GM19240 (cell line): Measurements from ENCODE around the gene UBQLN4.

Experiments
- DNase-seq: peaks from one replicate; pipeline ENCODE4 v3.0.0; 2011; ENCODE audit warnings: low spot score; ENCODE audit not compliant: insufficient read length

Gene UBQLN4

DNA sequence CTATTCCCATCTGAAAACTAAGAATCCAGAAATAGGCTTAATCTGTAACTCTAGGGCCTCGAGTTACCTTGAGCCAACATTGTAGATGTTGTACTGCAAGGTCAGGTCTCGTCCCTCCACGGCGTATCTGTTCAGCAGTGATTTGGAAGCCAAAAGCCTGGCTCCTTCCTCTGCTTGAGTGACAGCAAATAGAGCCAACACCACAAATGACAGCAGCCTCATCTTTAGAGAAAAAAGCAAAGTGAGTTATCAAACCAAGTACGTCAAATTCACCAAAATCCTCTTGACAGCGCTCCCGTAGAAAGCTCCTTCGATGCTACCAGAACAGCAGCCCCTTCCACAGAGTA is 33.7 kb downstream of the UBQLN4 start:
- DNase-seq: no peak

- DNase-seq: no peak
Measured at GRCh38 chr1:156014829-156015228, 38.8 kb downstream of the UBQLN4 start.

DNA sequence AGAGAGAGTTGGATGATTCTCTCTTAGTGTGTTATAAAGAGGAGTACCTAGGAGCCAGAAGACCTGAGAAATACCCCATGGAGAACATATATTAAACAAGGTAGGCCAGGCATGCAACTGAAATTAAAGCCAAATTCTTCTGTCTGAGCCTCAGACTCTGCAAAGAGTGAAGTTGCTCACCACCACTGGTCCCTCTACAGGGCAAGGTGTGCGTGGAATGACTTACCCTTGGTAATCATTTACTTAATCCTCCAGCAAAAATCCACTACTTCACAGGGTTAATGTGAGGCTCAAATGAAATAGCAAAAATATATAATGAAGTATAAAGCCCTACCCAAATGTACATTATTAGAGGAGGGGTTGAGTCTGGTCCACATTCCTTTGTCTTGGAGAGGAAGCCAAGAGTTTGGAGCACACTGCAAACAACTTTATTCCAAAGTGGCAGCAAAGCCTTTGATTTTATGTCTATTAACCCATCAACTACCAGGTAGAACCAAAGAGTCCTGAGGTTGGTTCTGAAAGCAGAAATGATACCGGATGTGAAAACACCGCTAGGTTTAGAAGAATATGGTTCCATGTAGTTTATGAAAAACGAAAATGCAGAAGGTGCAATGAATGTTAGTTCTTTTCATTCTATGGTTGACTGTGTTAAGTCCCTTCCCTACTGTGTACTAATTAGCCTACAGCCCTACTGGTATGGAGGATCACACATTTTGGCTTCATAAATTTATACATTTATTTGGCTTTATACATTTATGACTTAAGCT is 41.4 kb downstream of the UBQLN4 start:
- DNase-seq: peak; percentile 60

- DNase-seq: no peak
Measured at GRCh38 chr1:156009404-156009803, 44.2 kb downstream of the UBQLN4 start.

GRCh38 chr1:156006666-156007376 is 46.8 kb downstream of the UBQLN4 start:
- DNase-seq: no peak

DNA sequence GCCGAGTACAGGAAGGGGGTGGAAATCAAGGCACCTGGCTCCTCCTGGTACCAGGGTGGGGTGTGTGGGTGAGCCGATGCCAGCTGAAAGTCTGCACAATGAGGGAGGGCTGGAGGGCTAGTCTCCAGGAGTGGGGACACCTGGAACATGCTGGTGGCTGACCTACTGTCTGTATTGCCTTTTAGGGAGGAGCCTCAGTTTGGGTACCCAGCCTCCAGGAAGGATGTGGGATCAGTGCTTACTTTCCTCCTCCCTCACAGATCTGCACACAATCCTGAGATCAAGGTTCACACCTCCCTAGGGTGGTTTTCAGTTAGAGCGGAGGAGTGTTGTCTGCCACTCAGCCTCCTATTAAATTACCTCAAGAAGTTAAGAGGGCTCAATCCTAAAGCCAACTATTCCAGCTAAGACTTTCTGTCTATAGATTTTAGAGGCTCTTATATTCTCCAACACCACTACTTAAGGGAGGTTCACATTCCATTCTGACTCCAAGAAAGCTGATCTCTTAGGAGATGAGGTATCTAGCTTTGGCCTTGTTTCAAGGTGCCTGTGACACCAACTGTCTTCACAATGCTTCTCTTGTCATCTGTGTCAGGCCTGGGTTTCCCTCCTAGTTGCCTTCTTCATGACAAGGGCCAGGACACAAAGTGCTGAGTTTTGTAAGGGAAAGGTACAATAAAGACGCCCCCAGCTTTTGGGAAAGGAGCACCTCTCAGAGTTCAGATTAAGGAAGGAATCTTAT is 48.6 kb downstream of the UBQLN4 start:
- DNase-seq: no peak

GRCh38 chr1:156003923-156004188 is 49.7 kb downstream of the UBQLN4 start:
- no peak for DNase-seq

GRCh38 chr1:156002188-156002911 is 51.2 kb downstream of the UBQLN4 start:
- no peak for DNase-seq

DNA sequence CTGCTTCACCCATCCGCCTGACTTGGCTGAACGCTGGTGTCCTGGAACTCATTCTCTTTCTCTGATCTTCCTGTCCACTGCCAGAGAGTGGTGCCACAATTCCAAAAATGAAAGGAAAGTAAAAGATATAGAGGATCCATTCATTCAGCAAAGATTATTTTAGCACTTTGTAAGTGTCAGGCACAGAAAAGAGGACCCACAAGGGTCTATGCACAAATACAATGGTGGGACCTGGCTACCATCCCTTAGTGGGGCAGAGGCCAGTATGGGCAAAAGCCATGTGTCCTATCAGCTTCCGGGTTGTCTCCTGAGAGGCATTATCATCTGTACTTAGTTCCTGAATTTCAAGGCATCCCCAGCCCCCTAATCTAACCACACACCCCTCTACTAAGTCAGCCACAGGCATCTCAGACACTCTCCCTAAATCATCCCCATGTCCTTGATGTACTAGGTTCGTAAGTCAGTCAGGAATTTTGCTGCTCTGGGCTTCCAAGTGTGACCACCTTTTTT is 51.9 kb downstream of the UBQLN4 start:
- DNase-seq: no peak

DNA sequence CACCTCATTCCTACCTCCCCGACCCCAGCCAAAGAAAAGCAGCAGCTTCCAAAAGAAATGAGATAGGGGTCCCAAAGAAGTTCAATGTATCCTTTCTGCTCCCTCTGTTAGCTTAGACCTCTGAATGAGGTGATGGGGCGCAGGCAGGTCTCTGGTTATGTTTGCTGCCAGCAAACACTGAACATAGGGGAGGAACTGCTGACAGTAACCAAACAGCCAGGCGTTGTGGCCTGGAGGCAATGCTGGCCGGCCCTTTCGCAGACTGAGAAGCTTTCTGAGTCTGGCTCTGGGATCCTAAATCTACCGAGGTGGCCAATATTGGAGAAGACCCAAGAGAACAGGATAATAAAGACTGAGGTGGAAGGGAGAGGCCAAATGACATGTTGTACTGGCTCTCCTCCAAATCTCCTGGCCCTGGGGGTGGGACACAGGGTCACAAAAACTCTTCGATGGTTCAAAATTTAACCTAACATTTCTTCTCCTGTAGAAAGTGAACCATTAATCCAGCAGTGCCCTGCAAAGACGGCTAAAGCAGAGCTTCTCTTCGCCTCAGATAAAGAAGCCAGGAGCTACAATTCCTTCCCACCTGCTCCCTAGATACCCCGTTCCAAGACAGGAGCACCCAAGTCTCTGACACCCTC is 52.5 kb downstream of the UBQLN4 start:
- no peak for DNase-seq

GRCh38 chr1:155999964-156000363 is 53.6 kb downstream of the UBQLN4 start:
- no peak for DNase-seq

DNA sequence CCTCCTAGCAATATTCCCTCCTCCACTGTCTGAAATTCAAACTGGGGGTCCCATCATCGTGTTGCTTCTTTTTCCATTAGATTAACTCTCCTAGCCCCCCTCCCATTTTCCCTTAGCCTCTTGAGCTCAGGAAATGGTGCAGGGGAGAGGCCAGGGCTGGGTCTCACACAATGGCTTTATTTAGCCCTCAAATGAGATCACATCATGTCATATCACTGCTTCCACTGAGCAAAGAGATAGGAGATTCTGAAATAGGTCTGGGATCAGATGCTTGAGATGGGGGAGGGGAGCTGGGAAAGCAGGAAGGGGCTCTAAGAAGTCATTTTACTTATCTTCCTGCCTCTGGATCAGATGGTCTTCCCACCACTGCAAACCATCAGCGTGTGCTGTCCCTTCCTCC is 57.4 kb downstream of the UBQLN4 start:
- DNase-seq: no peak

GRCh38 chr1:155993595-155993994 is 60.0 kb downstream of the UBQLN4 start:
- DNase-seq: no peak

GRCh38 chr1:155990005-155990739 is 63.4 kb downstream of the UBQLN4 start:
- no peak for DNase-seq

GRCh38 chr1:155989242-155990004 is 64.2 kb downstream of the UBQLN4 start:
- no peak for DNase-seq
